ENCODE measurements around the gene ACOT7. TPM values are rescaled to one million over a fixed set of nuclear protein-coding genes. Genes with fewer than 3 reads are reported as not detected.
A peak's percentile ranks its signal among the peaks of the same experiment; 100 is the strongest.
"Not testable (repeated sequence)": the region's sequence is repeated elsewhere in the genome, so short reads cannot be mapped to it uniquely, and the experiment has no call there.

ACOT7 gene
- total RNA-seq, 4 donors from 2014 or later: 23.5 to 50.7 (median 39.0) TPM

GRCh38 chr1:6373961-6374720, 19.4 kb downstream of the ACOT7 start:
- TF ChIP-seq CTCF (IDR thresholded peaks at IDR 0.05): no peak
- TF ChIP-seq POLR2A (IDR thresholded peaks at IDR 0.05): no peak
- no peak for DNase-seq
- no peaks in the 10 kb centered on the region for H3K27me3 ChIP-seq
- no peaks in the 10 kb centered on the region for H3K36me3 ChIP-seq
- peak overlapping the region in 3 of 4 donors; percentile 63 to 77 (median 73) for H3K27ac ChIP-seq
- no peaks in the 10 kb centered on the region for H3K9me3 ChIP-seq
- H3K4me1 ChIP-seq: peaks cover under 1 to 64% (median 8%) of the 10 kb centered on the region in 3 donors
- H3K4me3 ChIP-seq: no peak overlapping the region
- intact Hi-C loops (cut with DNase I): no loop called here
- 75 to 81% methylated on average over 2 to 7 of the region's 8 CpGs for whole genome bisulfite sequencing, 2 donors

GRCh38 chr1:6372236-6372635, 21.3 kb downstream of the ACOT7 start:
- intact Hi-C loops (cut with DNase I); H3K4me3 ChIP-seq; H3K36me3 ChIP-seq; H3K27me3 ChIP-seq; H3K9me3 ChIP-seq; DNase-seq: not testable (repeated sequence)
- 45 to 67% methylated on average over 5 to 7 of the region's 7 CpGs for WGBS, 2 donors
- H3K27ac ChIP-seq: peak overlapping the region in 2 of 4 donors; percentile 73 to 77
- H3K4me1 ChIP-seq: peaks cover 13 to 83% (median 16%) of the 10 kb centered on the region in 3 donors

- no peaks in the 10 kb centered on the region for H3K9me3 ChIP-seq
- TF ChIP-seq CTCF (IDR thresholded peaks at IDR 0.05) (no peak), POLR2A (IDR thresholded peaks at IDR 0.05) (no peak)
- DNase-seq: no peak
- no peak overlapping the region for H3K4me3 ChIP-seq
- no peak overlapping the region for H3K27ac ChIP-seq
- H3K36me3 ChIP-seq: no peaks in the 10 kb centered on the region
- H3K27me3 ChIP-seq: no peaks in the 10 kb centered on the region
- intact Hi-C loops (cut with DNase I): no loop called here
- peaks cover 16 to 99% (median 27%) of the 10 kb centered on the region in 3 donors for H3K4me1 ChIP-seq
- WGBS, 2 donors: 31 to 41% methylated on average over 4 of the region's 4 CpGs
These were observed 23.6 kb downstream of the ACOT7 start for GRCh38 chr1:6370006-6370405.

- Histone ChIP-seq H3K27ac (peak overlapping the region; percentile 74 to 89 (median 78)), H3K4me1 (peaks cover 15 to 99% (median 35%) of the 10 kb centered on the region in 3 donors), H3K9me3 (no peaks in the 10 kb centered on the region), H3K27me3 (no peaks in the 10 kb centered on the region), H3K36me3 (no peaks in the 10 kb centered on the region), H3K4me3 (no peak overlapping the region)
- no peak for DNase-seq
- TF ChIP-seq POLR2A (IDR thresholded peaks at IDR 0.05) (no peak), CTCF (IDR thresholded peaks at IDR 0.05) (peak in 1 of 6 experiments; percentile 4)
- 51 to 63% methylated on average over 6 of the region's 9 CpGs for WGBS, 2 donors
- intact Hi-C loops (cut with DNase I): no loop called here
These were observed 26.1 kb downstream of the ACOT7 start for GRCh38 chr1:6367381-6368012.

- intact Hi-C loops (cut with DNase I): no loop called here
- H3K36me3 ChIP-seq: no peaks in the 10 kb centered on the region
- H3K27me3 ChIP-seq: no peaks in the 10 kb centered on the region
- peak overlapping the region; percentile 34 to 89 (median 64) for H3K27ac ChIP-seq
- H3K9me3 ChIP-seq: no peaks in the 10 kb centered on the region
- no peak for TF ChIP-seq POLR2A (IDR thresholded peaks at IDR 0.05)
- TF ChIP-seq CTCF (IDR thresholded peaks at IDR 0.05): no peak
- peaks cover 20 to 86% (median 42%) of the 10 kb centered on the region in 3 donors for H3K4me1 ChIP-seq
- DNase-seq: no peak
- WGBS, 2 donors: 29 to 36% methylated on average over 5 of the region's 5 CpGs
- H3K4me3 ChIP-seq: no peak overlapping the region
These were observed 28.5 kb downstream of the ACOT7 start for GRCh38 chr1:6365047-6365446.

Measured in esophagus squamous epithelium (tissue), 5 donors.